HG02970 (cell line): ENCODE results near the gene CMIP.

ENCODE experiments used
- ATAC-seq: cut with Tn5 transposase; IDR thresholded peaks from one replicate; pipeline ENCODE4 v1.9.1; 2021; ENCODE audit warnings: mild to moderate bottlenecking, moderate library complexity, moderate number of reproducible peaks; ENCODE audit not compliant: unreplicated experiment, low FRiP score

CMIP gene

DNA sequence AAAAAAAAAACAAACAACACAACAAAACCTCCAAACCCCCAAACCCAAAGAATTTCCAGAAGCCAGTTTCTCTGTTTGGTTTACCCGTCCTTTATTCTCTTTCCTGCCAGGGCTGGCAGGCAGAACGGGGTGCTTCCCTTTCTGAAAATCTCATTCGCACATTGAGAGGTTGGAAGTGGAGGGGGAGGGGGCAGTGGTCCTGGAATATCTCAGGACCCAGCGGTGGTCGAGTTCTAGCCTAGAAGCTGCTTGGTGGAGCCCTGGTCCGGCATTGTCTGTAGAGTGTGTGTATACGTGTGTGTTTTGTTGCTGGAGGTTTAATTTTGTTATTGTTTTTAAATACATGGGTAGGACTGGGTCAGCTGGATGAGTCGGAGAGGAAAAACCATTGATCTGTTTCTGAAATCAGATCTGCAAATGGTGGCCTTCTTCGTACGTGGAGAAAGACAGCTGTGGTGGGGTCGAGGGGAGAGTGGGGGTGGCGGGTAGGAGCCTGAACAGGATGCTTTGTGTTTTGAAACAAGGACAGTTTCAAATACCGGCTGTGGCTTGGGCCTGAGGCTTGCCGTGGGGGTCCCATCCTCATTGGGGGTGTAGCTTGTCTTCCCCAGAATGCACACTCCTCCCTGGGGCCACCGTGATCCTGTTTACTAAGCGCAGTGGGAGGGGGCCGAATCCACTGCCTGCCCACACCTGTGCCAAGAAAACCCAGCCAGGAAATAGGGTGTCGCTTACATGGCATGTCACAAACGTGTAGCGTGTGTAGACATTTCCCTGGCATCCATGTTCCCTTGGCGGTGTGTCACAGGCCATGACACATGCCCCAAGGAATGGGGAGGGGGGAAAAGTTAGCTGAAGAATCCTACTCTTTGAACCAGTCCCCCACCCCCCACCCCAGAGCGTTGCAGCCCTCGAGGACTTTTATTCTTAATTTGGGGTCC is 1.6 kb downstream of the CMIP start:
- no peak for ATAC-seq

DNA sequence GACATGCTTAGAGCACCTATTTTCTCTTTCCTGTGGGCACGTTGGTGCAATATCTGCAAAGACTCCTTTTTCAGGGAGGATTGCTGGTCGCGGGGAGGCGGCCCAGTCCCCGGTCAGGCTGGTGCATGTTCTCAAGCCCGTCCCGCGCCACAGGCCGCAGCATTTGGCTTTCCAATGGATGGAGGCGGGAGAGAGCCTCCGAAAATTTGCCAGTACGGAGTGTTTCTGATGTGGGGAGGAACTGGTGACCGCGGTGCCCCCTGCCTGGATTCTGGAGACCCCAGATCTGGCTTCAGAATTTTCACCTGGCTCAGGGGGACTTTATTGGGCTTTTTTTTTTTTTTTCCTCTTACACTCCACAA is 2.3 kb downstream of the CMIP start:
- no peak for ATAC-seq

DNA sequence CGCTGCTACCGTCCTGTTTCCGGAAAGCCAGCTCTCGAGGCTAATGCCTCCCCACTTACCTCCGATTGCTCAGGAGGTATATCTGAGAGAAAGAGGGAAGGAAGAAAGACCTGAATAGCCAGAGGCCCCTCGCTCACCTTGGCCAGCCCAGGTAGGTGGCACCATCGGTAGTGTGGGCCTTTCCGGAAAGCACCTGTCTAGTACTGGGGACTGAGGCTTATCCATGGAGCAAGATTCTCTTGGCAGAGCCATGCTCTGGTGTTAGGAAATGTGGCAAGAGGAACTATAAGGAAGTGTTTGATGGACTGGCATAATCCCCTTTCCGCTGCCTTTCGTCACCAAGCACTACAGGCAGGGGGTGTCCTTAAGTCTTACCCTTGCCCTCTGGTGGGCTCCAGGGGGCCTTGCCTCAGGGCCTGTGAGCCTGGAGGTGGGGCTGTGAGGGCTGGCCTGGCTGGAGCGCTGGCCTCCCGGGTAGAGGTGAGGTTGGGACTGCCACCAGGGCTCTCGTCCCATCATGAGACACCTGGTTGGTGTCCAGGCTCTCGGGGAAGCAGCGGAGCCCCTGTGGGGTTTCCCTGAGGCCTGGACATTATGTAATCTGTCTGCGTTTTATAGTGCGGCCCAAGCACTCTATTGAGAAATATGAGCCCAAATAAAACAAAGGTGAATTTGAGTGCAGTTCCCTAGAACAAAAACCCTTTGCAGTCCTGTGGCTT is 2.9 kb downstream of the CMIP start:
- ATAC-seq: no peak

DNA sequence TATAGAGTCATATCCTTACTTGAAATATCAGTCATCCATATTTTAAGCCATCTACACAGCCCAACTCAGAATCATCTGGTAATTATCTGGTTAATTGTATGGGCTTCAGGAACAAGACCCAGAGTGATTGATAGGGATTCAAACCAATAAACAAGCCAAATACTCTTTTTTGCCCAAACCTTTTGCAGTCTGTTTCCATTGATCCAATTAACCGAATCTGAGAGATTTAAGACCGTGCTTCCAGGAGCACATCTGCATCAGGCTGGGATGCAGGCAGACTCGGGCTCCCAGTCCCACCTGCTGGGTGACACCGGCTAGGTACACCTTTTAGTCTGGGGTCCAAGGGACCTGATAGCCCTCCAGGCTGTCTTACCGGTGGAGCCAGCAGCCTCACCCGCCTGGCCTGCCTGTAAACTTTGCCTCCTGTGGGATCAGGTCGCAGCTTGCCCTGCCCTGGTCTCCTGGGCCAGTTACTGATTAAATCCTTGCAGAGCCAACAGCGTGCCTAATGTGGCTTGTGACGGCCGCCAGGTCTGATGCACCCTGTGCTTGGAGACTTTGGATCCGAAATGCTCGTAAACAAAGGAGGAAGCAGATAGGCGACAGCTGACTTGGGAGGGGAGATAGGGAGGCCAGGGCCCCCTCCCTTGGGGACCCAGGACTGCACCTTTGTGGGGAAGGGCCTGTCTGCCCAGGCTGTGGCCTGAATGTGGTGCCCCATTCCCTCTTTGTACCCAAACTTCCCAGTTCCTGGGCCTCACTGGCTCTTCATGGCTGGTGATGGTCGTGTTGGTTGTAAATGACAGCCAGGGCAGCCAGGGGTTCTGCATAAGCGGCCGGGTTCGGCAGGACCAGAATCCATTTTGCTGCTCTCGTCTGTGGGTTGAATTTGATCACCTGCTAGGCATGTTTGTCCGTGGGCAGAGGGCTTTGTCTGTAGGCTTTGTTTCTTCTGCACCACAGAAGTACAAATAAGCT is 3.8 kb downstream of the CMIP start:
- no peak for ATAC-seq

- ATAC-seq: no peak
Observed at GRCh38 chr16:81449241-81449640, 4.6 kb downstream of the CMIP start.

DNA sequence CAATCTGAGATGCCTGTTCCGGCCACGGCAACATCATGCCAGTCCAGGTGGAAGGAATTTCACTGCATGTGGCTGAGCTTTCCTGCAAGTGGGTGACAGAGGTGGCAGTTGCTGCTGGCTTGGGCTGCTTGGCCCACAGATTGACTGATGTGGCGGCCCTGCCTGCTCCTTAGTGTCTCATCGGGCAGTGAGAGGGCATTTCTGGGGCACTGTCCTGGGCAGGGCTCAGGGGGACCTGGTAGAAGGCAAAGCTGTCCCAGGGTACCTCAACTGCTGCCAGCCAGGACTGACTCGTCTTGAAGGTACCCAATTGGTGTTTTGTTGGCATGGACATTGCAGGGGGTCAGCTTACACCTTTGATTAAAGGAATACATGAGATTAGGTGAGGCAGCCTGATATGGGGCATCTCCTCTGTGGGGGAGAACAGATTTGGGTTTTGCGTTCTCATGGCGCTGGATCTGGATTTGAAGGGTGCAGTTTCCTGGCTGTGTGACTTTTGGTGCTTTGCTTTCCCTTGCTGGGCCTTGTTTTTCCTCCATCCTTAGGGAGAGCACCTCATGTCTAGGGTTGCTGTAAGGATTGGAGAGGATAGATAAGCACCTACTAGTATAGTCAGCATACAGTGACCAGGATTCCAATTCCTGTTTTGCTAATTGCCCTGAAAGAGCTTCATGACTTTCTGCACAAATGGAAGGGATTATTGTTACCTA is 5.4 kb downstream of the CMIP start:
- no peak for ATAC-seq

GRCh38 chr16:81450783-81451491 is 6.3 kb downstream of the CMIP start:
- ATAC-seq: no peak

DNA sequence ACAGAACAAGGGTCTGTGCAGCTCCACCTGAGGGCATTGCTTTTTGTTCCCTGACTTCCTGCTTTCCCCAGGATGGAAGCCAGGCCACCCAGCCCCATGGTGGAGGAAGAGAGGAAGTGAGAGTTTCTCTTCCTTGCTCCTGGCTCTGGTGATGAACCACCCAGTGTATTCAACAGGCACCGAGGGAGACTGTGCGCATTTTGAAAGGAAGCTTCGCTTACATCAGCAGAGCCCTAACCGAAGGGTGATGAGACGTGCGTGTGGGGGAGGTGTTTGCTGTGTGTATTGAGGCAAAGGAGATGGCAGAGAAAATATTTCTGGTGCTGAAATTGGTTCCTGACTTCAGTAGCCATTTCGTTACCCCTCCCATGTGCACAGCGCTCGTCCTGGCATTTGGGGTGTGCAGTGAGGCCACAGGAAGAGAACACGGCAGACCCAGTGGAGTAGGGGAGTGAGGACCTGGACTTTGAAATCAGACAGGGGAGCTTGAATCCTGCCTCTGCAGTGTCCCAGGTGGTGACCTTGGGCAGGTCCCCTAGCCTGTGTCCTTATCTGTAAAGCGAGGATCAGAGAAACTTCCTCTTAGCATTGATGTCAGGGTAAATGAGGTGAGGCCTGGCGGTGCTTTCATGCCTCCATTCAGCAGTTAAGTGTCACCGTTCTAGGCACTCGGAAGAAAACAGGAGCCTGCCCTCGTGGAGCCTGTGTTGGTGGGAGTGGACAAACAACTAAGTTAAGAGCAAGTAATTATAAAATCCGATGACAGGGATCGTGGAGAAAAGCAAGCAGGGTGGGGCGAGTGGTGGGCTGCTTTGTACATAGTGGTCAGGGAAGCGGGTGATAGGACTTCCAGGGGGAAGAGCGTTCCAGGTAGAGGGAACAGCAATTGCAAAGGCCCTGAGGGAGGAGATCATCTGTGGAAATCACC is 7.4 kb downstream of the CMIP start:
- no peak for ATAC-seq

DNA sequence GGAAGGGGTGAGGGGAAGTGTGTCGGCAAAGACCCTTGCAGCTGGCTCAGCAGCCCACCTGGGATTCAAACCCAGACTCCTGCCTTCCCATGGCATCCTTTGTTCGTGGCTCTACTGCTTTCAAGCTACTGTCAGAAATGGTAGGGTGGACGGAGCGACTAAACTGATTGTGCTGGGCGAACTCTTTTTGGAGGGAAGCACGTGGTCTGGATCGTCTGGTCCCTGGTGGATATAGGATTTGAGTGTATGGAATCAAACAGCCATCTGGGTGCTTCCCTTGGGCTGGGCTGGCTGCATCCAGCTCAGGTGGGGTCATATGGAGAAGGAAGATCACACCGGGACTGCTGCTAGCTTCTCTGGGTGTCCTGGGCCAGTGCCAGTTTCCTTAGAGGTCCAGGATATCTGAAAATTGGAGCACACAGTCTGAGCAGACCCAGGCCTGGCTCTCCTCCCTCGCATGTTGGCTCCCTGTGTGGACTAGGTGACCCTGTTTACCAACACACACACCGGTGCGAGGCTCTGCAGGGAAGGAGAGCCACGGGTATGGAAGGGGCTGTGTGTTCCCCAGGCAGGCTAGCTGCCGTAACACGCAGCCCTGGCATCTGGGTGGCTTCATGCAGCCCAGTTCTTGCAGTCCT is 8.6 kb downstream of the CMIP start:
- ATAC-seq: no peak

- ATAC-seq: no peak
Observed at GRCh38 chr16:81454044-81454443, 9.4 kb downstream of the CMIP start.

GRCh38 chr16:81455006-81455405 is 10.4 kb downstream of the CMIP start:
- ATAC-seq: no peak

- no peak for ATAC-seq
Observed at GRCh38 chr16:81455720-81456494, 11.3 kb downstream of the CMIP start.

GRCh38 chr16:81456523-81457325 is 12.1 kb downstream of the CMIP start:
- ATAC-seq: no peak

- no peak for ATAC-seq
Observed at GRCh38 chr16:81457326-81458133, 12.9 kb downstream of the CMIP start.

DNA sequence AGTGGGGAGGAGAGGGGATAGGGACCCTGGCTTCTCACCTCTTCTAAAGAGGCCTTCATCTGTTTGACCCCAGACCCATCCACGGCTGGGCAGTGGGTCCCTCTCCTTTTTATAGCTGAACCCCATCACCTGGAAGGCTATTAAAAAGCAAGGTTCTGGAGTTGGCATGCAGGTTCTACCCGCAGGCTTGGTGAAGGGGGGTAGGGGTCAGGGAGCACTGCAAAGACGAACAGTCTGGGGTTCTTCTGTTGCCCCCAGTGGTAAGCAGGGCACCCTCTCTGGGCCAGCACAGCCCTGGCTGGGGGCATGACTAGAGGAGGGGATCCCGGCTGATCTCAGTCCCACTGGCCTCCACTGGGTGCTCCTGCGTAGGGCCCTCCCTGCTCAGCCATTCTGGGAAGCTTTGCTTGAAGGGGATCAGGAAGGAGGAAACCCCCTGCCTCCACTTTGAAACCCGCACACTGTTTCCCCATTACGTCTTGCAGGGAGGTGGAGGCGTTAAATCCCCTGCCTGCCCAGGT is 13.6 kb downstream of the CMIP start:
- ATAC-seq: no peak
